ENCODE measurements around the gene TRPC6. TPM values are rescaled to one million over a fixed set of nuclear protein-coding genes. Genes with fewer than 3 reads are reported as not detected.
"Not testable (repeated sequence)": the region's sequence is repeated elsewhere in the genome, so short reads cannot be mapped to it uniquely, and the experiment has no call there.

TRPC6 gene
- total RNA-seq, 2 donors from 2014 or later: 0.52 to 4.0 TPM

DNA sequence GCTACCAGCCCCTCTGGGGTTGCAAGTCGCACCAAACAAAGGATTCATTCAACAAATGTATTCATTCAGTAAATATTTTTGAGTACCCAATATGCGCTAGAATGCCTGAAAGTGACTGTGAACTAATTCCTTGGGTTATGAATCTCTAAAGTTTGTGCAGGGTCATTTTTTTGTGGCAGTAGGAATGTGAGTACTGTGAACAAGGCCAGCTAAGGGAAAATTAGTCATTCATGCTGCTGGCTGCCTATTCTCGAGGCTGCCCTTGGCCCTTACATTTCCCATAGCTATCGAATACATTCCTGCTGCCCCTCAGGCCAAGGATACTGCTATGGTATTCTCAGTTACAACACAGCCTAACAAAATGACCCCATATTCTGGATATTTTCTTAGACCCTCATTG lies 141.6 kb downstream of the TRPC6 start:
- no peaks in the 10 kb centered on the region for H3K27me3 ChIP-seq
- H3K4me1 ChIP-seq: peaks cover 27% of the 10 kb centered on the region
- no peak for TF ChIP-seq CTCF (IDR thresholded peaks at IDR 0.05)
- TF ChIP-seq POLR2A (IDR thresholded peaks at IDR 0.05): no peak
- DNase-seq (peak in 3 of 4 donors; percentile 44 to 50 (median 44)), ATAC-seq (peak; percentile 58)
- H3K27ac ChIP-seq: peak overlapping the region; percentile 62 to 82 (median 78)
- no peaks in the 10 kb centered on the region for H3K36me3 ChIP-seq (replicated peaks in 1 of 2; ENCODE audit: insufficient read depth in 1 of 2, low read depth in 2 of 2)
- H3K4me3 ChIP-seq: no peak overlapping the region
- intact Hi-C loops (cut with DNase I): no loop called here
- no peaks in the 10 kb centered on the region for H3K9me3 ChIP-seq
- WGBS, 2 donors: 41 to 45% methylated on average over 4 of the region's 4 CpGs

GRCh38 chr11:101441747-101442146 lies 142.1 kb downstream of the TRPC6 start:
- intact Hi-C loops (cut with DNase I): no loop called here

DNA sequence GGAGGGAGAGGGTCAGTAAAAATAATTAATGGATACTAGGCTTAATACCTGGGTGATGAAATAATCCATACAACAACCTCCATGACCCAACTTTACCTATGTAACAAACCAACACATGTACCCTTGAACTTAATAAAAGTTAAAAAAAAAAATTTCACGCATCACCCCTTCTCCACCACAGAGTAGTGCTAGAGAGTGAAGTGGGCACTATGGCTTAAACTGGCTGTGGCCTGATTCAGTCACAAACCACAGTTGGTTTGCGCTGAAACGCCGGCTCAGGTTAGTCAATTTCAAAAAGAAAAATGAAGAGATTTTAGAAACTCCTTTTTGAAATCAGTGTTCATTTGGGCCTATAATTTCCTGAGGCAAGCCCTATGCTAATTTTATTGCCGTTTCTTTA lies 144.3 kb downstream of the TRPC6 start:
- no peaks in the 10 kb centered on the region for H3K9me3 ChIP-seq
- H3K27me3 ChIP-seq: no peaks in the 10 kb centered on the region
- H3K4me1 ChIP-seq: peaks cover 24% of the 10 kb centered on the region
- DNase-seq (no peak), ATAC-seq (no peak)
- intact Hi-C loops (cut with DNase I): no loop called here
- H3K36me3 ChIP-seq (replicated peaks in 1 of 2; ENCODE audit: insufficient read depth in 1 of 2, low read depth in 2 of 2): no peaks in the 10 kb centered on the region
- no peak for TF ChIP-seq CTCF (IDR thresholded peaks at IDR 0.05)
- no peak for TF ChIP-seq POLR2A (IDR thresholded peaks at IDR 0.05)
- no peak overlapping the region for H3K4me3 ChIP-seq
- WGBS, 2 donors: 89% methylated on average over 5 of the region's 5 CpGs
- no peak overlapping the region for H3K27ac ChIP-seq

More at GRCh38 chr11:101441747-101442146, 142.1 kb downstream of the TRPC6 start:
- DNase-seq (peak; percentile 84 to 94 (median 90)), ATAC-seq (peak; percentile 97)
- WGBS, 2 donors: 17 to 33% methylated on average over 1 of the region's 1 CpG
- H3K27me3 ChIP-seq: no peaks in the 10 kb centered on the region
- peak overlapping the region; percentile 62 to 82 (median 78) for H3K27ac ChIP-seq
- TF ChIP-seq POLR2A (IDR thresholded peaks at IDR 0.05) (no peak), CTCF (IDR thresholded peaks at IDR 0.05) (no peak)
- no peak overlapping the region for H3K4me3 ChIP-seq
- peaks cover 27% of the 10 kb centered on the region for H3K4me1 ChIP-seq
- no peaks in the 10 kb centered on the region for H3K36me3 ChIP-seq (replicated peaks in 1 of 2; ENCODE audit: insufficient read depth in 1 of 2, low read depth in 2 of 2)
- no peaks in the 10 kb centered on the region for H3K9me3 ChIP-seq

DNA sequence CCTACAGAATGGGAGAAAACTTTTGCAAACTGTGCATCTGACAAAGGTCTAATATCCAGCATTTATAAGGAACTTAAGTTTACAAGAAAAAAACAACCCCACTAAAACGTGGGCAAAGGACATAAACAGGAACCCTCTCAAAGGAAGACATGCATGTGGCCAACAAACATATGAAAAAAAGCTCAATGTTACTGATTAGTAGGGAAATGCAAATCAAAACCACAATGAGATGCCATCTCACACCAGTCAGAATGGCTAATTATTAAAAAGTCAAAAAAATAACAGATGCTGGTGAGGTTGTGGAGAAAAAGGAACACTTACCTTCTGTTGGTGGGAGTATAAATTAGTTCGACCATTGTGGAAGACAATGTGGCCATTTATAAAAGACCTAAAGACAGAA lies 145.1 kb downstream of the TRPC6 start:
- intact Hi-C loops (cut with DNase I); H3K9me3 ChIP-seq: not testable (repeated sequence)
- 57 to 60% methylated on average over 2 of the region's 2 CpGs for WGBS, 2 donors

DNA sequence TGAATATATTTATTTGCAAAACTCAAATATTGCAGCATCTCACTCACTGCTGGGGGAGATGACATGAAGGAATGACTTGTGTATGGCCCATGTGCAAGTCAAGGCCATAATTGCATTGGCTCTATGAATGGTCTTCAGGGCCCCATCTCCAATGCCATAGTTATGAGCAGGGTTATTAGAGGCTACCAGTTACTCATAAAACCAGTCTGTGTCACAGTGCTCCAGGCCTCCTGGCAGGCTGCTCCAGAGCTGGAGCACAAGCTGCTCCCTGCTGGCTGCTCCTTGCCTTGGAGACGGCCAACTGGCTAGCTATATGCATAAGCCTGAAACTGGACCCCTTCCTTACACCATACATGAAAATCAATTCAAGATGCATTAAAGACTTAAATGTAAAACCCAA lies 145.7 kb downstream of the TRPC6 start:
- no peak overlapping the region for H3K4me3 ChIP-seq
- 63 to 73% methylated on average over 1 of the region's 1 CpG for WGBS, 2 donors
- no peaks in the 10 kb centered on the region for H3K36me3 ChIP-seq (replicated peaks in 1 of 2; ENCODE audit: insufficient read depth in 1 of 2, low read depth in 2 of 2)
- ATAC-seq (no peak), DNase-seq (no peak)
- H3K9me3 ChIP-seq: no peaks in the 10 kb centered on the region
- H3K27me3 ChIP-seq: no peaks in the 10 kb centered on the region
- H3K27ac ChIP-seq: no peak overlapping the region
- H3K4me1 ChIP-seq: peaks cover 17% of the 10 kb centered on the region
- intact Hi-C loops (cut with DNase I): no loop called here
- TF ChIP-seq POLR2A (IDR thresholded peaks at IDR 0.05): no peak
- no peak for TF ChIP-seq CTCF (IDR thresholded peaks at IDR 0.05)

More for the DNA sequence above, 145.1 kb downstream of the TRPC6 start:
- not testable (repeated sequence) for H3K4me3 ChIP-seq; H3K27ac ChIP-seq; H3K36me3 ChIP-seq (replicated peaks in 1 of 2; ENCODE audit: insufficient read depth in 1 of 2, low read depth in 2 of 2); DNase-seq; H3K27me3 ChIP-seq; ATAC-seq
- H3K4me1 ChIP-seq: peaks cover 17% of the 10 kb centered on the region
